ENCODE measurements around the gene PCGF1.

DNA sequence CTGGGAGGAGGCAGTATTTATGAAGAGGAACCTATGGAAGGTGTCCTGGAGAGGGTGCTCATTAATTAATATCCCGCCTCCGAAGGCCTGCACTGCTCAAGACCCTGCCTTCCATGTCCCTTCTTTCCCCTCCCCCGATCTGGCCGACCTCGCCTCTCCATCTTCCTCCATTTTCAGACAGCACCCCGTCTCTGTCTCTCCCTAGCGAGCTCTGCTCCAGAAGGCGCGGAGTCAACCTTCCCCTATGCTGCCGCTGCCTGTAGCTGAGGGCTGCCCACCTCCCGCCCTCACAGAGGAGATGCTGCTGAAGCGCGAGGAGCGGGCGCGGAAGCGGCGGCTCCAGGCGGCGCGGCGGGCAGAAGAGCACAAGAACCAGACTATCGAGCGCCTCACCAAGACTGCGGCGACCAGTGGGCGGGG is 50.4 kb downstream of the PCGF1 start:
- TF ChIP-seq POLR2A (IDR thresholded peaks at IDR 0.05; ENCODE audit: low read length) (no peak), GATA1 (IDR thresholded peaks at IDR 0.05; ENCODE audit: low read depth, low read length) (no peak)

Measured in erythroblast (primary cell).